Camera-type eye (tissue), 1 donor: ENCODE data around the gene CLDN10. TPM values are rescaled to one million over a fixed set of nuclear protein-coding genes. Genes with fewer than 3 reads are reported as not detected.

Source experiments
- total RNA-seq: library from RNA; depleted of rRNA; stranded (reverse); fragments of >200 nt; gene quantifications from one replicate; pipeline ENCODE4 v1.2.3, GENCODE V29; 2014

CLDN10 gene, protein sequence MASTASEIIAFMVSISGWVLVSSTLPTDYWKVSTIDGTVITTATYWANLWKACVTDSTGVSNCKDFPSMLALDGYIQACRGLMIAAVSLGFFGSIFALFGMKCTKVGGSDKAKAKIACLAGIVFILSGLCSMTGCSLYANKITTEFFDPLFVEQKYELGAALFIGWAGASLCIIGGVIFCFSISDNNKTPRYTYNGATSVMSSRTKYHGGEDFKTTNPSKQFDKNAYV
- total RNA-seq = 12.3 TPM

DNA sequence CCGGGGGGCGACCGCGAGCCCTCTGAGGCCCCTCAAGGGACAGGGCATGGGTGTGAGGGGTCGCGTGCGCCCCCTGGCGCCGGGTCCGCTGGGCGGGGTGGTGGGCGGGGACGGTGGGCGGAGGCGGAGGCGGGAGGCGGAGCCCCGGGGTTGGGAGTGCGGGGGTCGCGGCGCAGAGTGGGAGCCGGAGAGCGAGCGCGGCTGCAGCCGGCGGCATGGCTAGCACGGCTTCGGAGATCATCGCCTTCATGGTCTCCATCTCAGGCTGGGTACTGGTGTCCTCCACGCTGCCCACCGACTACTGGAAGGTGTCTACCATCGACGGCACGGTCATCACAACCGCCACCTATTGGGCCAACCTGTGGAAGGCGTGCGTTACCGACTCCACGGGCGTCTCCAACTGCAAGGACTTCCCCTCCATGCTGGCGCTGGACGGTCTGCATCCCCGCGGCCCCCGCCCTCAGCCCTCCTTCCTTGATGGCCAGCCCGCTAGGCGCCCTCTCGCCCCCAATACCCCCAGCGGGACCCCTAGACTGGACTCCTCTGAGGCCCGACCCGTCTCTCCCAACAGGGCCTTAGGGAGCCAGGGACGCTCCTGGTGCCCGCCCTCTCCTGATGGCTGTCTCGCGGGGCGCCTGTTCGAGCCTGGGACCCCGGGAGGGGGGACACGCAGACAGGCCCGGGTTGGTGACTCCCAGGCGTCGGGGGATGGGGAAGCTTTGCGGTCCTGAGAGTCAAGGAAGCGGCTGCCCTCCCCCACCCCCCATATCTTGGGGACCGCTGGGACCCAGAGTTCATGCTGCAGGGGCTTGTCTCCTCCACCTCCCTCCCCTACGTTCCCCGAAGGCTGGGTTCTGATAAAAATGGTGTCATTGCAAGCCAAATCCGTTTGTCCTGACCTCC lies at the start of gene CLDN10:
Gene CLDN10, plus strand, starts transcription at position 182 of the 903 bp plus-strand sequence. Its CDS starts 34 bp downstream, at position 216.

Other genes with a start within 250 kb of the CLDN10 start
- 64.4 TPM for gene DZIP1, start 92.0 kb downstream of the CLDN10 start, total RNA-seq
- gene DNAJC3, start 124.4 kb downstream of the CLDN10 start, total RNA-seq = 42.5 TPM